Mucosa of rectum (tissue), 2 donors: ENCODE results near the gene GRAP.
"Not testable (repeated sequence)": the region's sequence is repeated elsewhere in the genome, so short reads cannot be mapped to it uniquely, and the experiment has no call there.

Experiments
- H3K27ac ChIP-seq, 2 donors: one replicate each; pipeline ENCODE4 v1.7.0; 2013; ENCODE audit warnings: inconsistent platforms in 2 of 2, low read depth in 2 of 2, low read length in 2 of 2
- H3K27me3 ChIP-seq, 2 donors: one replicate each; pipeline ENCODE4 v1.7.0; 2013; ENCODE audit warnings: low read length in 2 of 2; ENCODE audit not compliant: control insufficient read depth in 2 of 2, insufficient read depth in 2 of 2
- H3K36me3 ChIP-seq, 2 donors: one replicate each; pipeline ENCODE4 v1.7.0; 2013; ENCODE audit warnings: low read length in 2 of 2; ENCODE audit not compliant: control insufficient read depth in 2 of 2, insufficient read depth in 2 of 2
- H3K4me1 ChIP-seq, 2 donors: one replicate each; pipeline ENCODE4 v1.7.0; 2013; ENCODE audit warnings: low read length in 2 of 2, mild to moderate bottlenecking in 1 of 2; ENCODE audit not compliant: control insufficient read depth in 2 of 2, insufficient read depth in 2 of 2
- H3K4me3 ChIP-seq, 2 donors: one replicate each; pipeline ENCODE4 v1.7.0; 2013; ENCODE audit warnings: low read length in 2 of 2
- H3K9ac ChIP-seq, 2 donors: one replicate each; pipeline ENCODE4 v1.7.0; 2013; ENCODE audit warnings: low read length in 2 of 2, low read depth in 1 of 2, mild to moderate bottlenecking in 1 of 2
- H3K9me3 ChIP-seq, 2 donors: one replicate each; pipeline ENCODE4 v1.7.0; 2013; ENCODE audit warnings: low read length in 2 of 2; ENCODE audit not compliant: control insufficient read depth in 2 of 2
- donor health status: healthy.
- donor health status: Normal muscosa, but diverticular disease.

GRAP gene

DNA sequence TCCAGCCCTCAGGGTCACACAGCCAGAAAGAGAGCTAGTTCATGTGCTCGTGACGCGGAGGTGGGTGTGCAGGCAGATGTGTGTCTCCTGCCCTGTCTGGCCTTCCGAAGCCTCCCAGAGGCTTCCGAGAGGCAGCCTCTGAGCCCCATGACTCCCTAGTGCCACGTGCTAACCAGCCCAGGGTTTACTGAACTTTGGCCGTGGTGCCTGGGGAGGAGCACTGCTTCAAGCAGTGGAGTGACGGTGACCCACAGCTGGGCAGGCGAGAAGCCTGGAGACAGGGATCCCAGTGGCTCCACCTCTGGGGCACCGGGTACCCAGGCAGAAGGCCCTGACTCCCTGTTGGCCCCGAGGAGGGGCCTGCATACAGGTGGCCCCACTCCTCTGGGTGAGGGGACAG lies 18.1 kb downstream of the GRAP start:
- H3K4me3 ChIP-seq, H3K27me3 ChIP-seq, H3K9ac ChIP-seq, H3K9me3 ChIP-seq, H3K4me1 ChIP-seq, H3K36me3 ChIP-seq, H3K27ac ChIP-seq: not testable (repeated sequence)

DNA sequence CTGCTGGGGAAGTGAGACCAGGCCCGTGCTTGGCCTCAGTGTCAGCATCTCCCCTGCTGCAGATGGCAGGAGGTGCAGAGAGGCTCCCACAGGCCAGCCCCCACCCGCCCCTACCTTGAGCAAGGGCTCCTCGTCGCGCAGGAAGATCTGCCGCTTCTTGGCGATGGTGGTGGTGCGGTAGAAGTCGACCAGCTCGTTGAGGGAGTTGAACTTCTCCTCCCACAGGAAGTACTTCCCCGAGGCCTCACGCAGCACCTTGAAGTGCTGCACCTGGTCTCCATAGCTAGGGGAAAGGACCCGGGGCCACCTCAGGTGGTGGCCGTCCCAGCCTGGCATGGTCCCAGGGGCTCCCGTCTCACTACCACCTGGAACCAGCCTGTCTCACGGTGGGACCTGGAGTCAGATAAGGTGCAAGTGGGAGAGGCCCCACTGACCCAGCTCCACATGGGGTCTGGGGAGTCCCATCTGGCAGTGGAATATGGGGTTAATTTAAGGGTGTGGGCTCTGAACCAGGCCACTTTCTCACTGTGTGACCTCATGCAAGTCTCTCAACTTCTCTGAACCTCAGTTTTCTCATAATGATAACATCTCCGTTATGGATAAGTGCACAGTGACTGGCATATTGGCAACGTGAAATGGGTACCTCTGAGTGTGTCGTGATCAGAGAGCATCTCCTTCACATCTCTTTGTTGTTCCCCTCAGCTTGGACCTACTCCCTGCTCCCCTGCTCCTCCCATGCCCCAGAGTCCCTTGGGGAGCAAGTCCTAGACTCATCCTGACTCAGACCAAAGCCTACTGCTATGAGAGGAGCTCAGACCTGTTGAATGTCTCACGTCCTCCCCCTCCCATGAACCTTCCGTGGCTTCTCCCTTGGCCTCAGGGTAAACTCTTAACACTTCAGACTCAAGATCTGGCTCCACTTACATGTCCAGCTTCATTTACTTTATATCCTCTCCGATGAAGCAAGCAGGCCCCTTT lies 22.4 kb downstream of the GRAP start:
- H3K9me3 ChIP-seq: no peaks in the 10 kb centered on the region
- no peak overlapping the region for H3K4me3 ChIP-seq
- no peaks in the 10 kb centered on the region for H3K36me3 ChIP-seq
- no peak overlapping the region for H3K27ac ChIP-seq
- no peak overlapping the region for H3K9ac ChIP-seq
- no peaks in the 10 kb centered on the region for H3K4me1 ChIP-seq
- H3K27me3 ChIP-seq: no peaks in the 10 kb centered on the region

DNA sequence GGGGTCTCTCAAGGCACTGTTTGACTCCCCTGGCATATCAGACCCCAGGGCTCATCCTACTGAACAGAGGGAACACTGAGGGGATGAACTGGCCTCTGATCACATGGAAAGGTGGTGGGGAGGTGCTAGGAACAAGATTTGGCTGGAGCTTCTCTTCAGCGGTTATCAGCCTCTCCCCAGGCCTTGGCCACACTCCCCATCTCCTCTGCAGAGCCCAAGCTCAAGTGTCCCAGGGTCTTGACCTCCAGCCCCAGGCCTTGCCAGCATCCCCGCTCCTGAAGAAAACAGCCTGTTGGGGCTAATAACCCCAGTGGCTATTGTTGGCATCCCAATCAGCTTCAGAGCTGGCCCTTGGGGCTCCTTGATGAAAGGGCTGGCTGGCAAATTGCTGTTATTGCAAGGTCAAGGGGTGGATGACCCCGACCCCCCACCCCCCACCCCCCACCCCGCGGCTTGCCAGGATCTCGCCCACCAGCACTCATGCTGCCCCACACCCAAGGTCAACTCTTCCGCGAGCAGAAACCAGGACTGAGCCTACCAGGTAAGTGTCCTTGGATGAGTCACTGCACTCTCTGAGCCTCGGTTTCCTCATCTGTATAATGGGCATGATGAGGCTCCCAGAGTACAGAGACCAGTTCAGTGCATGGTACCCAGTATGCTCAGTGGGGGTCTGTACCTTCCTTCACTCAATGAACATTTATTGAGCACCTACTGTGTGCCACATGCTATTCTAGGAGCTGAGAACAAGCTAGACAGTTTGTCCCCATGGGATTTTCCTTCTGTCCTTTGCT lies 23.4 kb downstream of the GRAP start:
- Histone ChIP-seq H3K36me3 (no peaks in the 10 kb centered on the region), H3K27ac (no peak overlapping the region), H3K27me3 (no peaks in the 10 kb centered on the region), H3K4me1 (no peaks in the 10 kb centered on the region), H3K9me3 (no peaks in the 10 kb centered on the region), H3K9ac (no peak overlapping the region), H3K4me3 (no peak overlapping the region)

- Histone ChIP-seq H3K9me3 (no peaks in the 10 kb centered on the region), H3K36me3 (no peaks in the 10 kb centered on the region), H3K27ac (no peak overlapping the region), H3K9ac (no peak overlapping the region), H3K4me1 (peaks cover 0 to 5% of the 10 kb centered on the region in 2 donors), H3K4me3 (no peak overlapping the region), H3K27me3 (no peaks in the 10 kb centered on the region)
Measured at GRCh38 chr17:19022747-19023146, 24.0 kb downstream of the GRAP start.

- no peak overlapping the region for H3K27ac ChIP-seq
- H3K9ac ChIP-seq: no peak overlapping the region
- H3K4me3 ChIP-seq: no peak overlapping the region
- H3K27me3 ChIP-seq: no peaks in the 10 kb centered on the region
- H3K4me1 ChIP-seq: peaks cover 0 to 11% of the 10 kb centered on the region in 2 donors
- no peaks in the 10 kb centered on the region for H3K36me3 ChIP-seq
- H3K9me3 ChIP-seq: no peaks in the 10 kb centered on the region
Measured at GRCh38 chr17:19022128-19022527, 24.6 kb downstream of the GRAP start.

GRCh38 chr17:19021622-19022083 lies 25.1 kb downstream of the GRAP start:
- no peak overlapping the region for H3K4me3 ChIP-seq
- H3K36me3 ChIP-seq: no peaks in the 10 kb centered on the region
- H3K9ac ChIP-seq: no peak overlapping the region
- H3K27ac ChIP-seq: no peak overlapping the region
- no peaks in the 10 kb centered on the region for H3K9me3 ChIP-seq
- peaks cover 0 to 13% of the 10 kb centered on the region in 2 donors for H3K4me1 ChIP-seq
- no peaks in the 10 kb centered on the region for H3K27me3 ChIP-seq

DNA sequence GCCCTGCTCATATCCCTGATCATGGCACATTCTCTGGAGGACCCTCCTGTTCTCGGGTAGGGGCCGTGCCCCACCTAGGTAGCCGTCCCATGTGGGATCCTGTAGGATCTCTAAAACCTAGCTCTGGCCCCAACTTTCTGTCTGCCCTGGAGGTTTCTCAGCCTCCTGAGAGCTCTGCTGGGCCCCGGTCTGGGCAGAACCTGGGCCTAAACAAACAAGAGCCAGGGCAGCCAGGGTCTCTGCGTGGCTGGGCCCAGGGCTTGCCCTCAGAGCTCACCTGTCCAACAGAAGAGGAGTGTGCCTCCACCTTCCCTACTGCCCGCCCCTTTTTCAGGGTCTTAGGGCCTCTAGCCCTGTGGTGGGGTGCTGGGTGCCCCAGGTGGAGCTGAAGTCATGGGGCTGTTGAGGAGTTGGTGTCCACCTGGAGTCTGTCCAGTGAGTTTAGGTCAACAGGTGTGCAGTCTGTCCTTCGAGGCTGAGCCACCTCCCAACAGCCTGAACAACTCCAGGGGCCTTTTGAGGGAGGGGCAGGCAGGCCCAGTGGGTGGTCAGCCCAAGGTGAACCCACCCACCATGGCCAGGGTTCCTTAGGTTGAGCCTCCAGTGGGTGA lies 25.6 kb downstream of the GRAP start:
- not testable (repeated sequence) for H3K27ac ChIP-seq, H3K9ac ChIP-seq, H3K36me3 ChIP-seq, H3K9me3 ChIP-seq, H3K27me3 ChIP-seq, H3K4me3 ChIP-seq
- peaks cover 0 to 13% of the 10 kb centered on the region in 2 donors for H3K4me1 ChIP-seq

DNA sequence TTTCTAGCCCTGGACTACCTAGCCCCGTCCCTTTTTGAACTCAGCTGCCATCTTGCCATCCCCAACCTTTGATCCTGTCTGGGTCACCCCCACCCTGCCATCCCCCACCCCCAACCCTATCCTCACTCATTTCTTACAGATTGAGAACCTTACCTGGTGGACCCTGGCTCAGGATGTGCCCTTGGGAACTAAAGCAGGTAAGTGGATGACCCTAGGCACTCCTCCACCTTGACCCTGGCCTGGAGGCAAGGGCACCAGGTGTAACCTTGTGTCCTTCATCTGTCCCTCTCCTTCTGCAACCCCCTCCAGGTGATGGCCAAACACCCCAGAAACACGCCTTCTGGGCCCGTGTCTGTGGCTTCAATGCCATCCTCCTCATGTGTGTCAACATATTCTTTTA lies 26.7 kb downstream of the GRAP start:
- peaks cover 0 to 13% of the 10 kb centered on the region in 2 donors for H3K4me1 ChIP-seq
- H3K9ac ChIP-seq: no peak overlapping the region
- H3K4me3 ChIP-seq: no peak overlapping the region
- H3K27ac ChIP-seq: no peak overlapping the region
- H3K9me3 ChIP-seq: no peaks in the 10 kb centered on the region
- H3K27me3 ChIP-seq: no peaks in the 10 kb centered on the region
- no peaks in the 10 kb centered on the region for H3K36me3 ChIP-seq

DNA sequence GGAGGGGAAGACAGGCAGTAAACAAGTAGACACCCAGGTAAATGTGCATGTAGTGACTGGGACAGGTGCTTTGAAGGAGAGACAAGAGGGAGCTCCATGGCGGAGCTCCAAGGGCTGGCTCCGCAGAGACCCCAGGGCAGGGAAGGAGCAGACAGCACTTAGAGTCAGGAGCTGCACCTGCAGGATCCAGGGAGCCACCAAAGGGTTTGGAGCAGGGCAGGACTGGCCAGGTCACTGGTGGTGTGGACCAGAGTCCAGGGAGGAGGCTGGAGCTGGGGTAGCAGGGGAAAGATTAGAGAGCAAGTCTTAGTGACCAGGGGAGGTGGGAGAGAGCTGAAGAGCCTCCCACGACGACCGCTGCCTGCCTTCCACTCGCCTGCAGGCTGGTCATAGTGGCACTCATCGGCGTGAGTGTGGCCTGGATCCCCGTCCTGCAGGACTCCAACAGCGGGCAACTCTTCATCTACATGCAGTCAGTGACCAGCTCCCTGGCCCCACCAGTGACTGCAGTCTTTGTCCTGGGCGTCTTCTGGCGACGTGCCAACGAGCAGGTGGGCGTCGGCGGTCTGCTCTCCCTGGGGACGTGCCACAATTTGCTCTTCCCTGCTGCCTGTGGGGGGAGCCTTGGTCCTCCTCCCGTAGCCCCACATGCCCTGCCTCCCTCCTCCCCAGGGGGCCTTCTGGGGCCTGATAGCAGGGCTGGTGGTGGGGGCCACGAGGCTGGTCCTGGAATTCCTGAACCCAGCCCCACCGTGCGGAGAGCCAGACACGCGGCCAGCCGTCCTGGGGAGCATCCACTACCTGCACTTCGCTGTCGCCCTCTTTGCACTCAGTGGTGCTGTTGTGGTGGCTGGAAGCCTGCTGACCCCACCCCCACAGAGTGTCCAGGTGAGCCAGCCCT lies 27.5 kb downstream of the GRAP start:
- no peaks in the 10 kb centered on the region for H3K36me3 ChIP-seq
- H3K4me1 ChIP-seq: peaks cover 4 to 13% of the 10 kb centered on the region in 2 donors
- H3K27me3 ChIP-seq: no peaks in the 10 kb centered on the region
- H3K9ac ChIP-seq: no peak overlapping the region
- no peak overlapping the region for H3K27ac ChIP-seq
- H3K9me3 ChIP-seq: no peaks in the 10 kb centered on the region
- H3K4me3 ChIP-seq: no peak overlapping the region
